ENCODE measurements around the gene RASSF10.

DNA sequence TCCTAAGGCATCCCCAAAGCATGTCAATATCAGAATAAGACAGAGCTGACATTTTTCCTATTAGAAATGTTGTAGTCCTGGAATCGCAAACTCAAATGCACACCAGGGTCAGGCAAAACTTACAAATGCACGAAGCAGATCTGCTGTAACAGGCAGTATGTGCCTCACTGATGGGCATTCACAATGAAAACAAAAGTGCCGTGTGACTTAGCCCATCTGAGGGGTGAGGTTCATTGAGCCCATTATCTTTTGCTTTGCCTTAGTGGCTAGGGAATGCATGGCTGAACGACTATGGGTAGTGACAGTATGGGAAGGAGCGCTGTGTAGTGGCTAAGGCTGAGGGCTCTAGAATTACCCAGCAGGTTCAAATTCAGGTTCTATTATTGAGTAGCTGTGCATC, 43.1 kb upstream of the RASSF10 start:
- TF ChIP-seq, protein P1, sequence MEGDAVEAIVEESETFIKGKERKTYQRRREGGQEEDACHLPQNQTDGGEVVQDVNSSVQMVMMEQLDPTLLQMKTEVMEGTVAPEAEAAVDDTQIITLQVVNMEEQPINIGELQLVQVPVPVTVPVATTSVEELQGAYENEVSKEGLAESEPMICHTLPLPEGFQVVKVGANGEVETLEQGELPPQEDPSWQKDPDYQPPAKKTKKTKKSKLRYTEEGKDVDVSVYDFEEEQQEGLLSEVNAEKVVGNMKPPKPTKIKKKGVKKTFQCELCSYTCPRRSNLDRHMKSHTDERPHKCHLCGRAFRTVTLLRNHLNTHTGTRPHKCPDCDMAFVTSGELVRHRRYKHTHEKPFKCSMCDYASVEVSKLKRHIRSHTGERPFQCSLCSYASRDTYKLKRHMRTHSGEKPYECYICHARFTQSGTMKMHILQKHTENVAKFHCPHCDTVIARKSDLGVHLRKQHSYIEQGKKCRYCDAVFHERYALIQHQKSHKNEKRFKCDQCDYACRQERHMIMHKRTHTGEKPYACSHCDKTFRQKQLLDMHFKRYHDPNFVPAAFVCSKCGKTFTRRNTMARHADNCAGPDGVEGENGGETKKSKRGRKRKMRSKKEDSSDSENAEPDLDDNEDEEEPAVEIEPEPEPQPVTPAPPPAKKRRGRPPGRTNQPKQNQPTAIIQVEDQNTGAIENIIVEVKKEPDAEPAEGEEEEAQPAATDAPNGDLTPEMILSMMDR (conservative IDR thresholded peaks at IDR 0.05; ENCODE audit: low read depth, low read length), result no peak
- TF ChIP-seq EZH2 (IDR thresholded peaks at IDR 0.05; ENCODE audit: low read length, unreplicated experiment) (no peak), EZH2phosphoT487 (IDR thresholded peaks at IDR 0.05; ENCODE audit: borderline replicate concordance, low read length) (no peak)

Measured in PC-3 (cell line).